OCI-LY7 (cell line): ENCODE data around the gene PRSS48.

Experiments used
- EZH2phosphoT487 ChIP-seq: fragments of 200-600 bp; sonication (generic); IDR thresholded peaks from 2 replicates; pipeline ENCODE4 v1.6.1; 2018; ENCODE audit warnings: low read depth, borderline replicate concordance, mild to moderate bottlenecking, mixed run types, antibody characterized with exemption, low read length, moderate library complexity, mixed read lengths
- TF ChIP-seq, protein P1 (sequence below): fragments of 200-600 bp; sonication (generic); conservative IDR thresholded peaks from 2 replicates; pipeline ENCODE4 v1.5.1; 2014; ENCODE audit warnings: mild to moderate bottlenecking, antibody characterized with exemption, low read length, moderate library complexity, mixed read lengths

DNA sequence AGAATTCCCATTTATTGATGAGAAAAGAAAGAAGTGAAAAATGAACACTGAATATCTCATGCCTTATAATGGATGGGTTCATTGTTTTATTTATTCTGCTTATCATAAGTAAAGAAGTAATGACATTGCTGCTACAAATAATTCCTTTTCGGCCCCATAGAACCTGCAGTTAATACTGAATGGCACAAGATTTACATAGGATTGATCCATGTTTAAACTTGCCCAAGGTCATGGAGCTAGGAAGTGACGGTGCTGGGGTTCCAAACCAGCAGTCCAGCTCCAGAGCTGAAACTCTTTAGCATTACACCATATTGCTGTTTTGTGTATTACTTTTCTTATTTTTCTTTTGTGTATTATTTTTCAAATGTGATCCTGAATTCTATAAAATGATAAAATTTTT lies 30.2 kb upstream of the PRSS48 start:
- TF ChIP-seq, protein P1, sequence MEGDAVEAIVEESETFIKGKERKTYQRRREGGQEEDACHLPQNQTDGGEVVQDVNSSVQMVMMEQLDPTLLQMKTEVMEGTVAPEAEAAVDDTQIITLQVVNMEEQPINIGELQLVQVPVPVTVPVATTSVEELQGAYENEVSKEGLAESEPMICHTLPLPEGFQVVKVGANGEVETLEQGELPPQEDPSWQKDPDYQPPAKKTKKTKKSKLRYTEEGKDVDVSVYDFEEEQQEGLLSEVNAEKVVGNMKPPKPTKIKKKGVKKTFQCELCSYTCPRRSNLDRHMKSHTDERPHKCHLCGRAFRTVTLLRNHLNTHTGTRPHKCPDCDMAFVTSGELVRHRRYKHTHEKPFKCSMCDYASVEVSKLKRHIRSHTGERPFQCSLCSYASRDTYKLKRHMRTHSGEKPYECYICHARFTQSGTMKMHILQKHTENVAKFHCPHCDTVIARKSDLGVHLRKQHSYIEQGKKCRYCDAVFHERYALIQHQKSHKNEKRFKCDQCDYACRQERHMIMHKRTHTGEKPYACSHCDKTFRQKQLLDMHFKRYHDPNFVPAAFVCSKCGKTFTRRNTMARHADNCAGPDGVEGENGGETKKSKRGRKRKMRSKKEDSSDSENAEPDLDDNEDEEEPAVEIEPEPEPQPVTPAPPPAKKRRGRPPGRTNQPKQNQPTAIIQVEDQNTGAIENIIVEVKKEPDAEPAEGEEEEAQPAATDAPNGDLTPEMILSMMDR = no peak
- TF ChIP-seq EZH2phosphoT487 = no peak
